RPMI7951 (cell line): ENCODE results near the gene NLN. TPM values are rescaled to one million over a fixed set of nuclear protein-coding genes. Genes with fewer than 3 reads are reported as not detected.
A peak's percentile ranks its signal among the peaks of the same experiment; 100 is the strongest.
"Not testable (repeated sequence)": the region's sequence is repeated elsewhere in the genome, so short reads cannot be mapped to it uniquely, and the experiment has no call there.

ENCODE experiments used
- DNase-seq: peaks from one replicate; pipeline ENCODE4 v3.0.0-alpha.2; 2012; ENCODE audit warnings: low read depth
- total RNA-seq: library from RNA; depleted of rRNA; stranded (reverse); fragments of >200 nt; shearing (Covaris generic); gene quantifications from 2 replicates; pipeline ENCODE4 v1.2.3, GENCODE V29; 2014

The NLN gene
- total RNA-seq, 1 experiment from 2014 or later, result 24.6 TPM

GRCh38 chr5:65832152-65832551, 110.1 kb downstream of the NLN start:
- DNase-seq, result no peak

GRCh38 chr5:65832603-65833228, 110.7 kb downstream of the NLN start:
- no peak for DNase-seq

- no peak for DNase-seq
Observed at GRCh38 chr5:65833780-65834179, 111.8 kb downstream of the NLN start.

GRCh38 chr5:65834306-65834705, 112.3 kb downstream of the NLN start:
- no peak for DNase-seq

- DNase-seq, result no peak
Observed at GRCh38 chr5:65835191-65835590, 113.2 kb downstream of the NLN start.

DNA sequence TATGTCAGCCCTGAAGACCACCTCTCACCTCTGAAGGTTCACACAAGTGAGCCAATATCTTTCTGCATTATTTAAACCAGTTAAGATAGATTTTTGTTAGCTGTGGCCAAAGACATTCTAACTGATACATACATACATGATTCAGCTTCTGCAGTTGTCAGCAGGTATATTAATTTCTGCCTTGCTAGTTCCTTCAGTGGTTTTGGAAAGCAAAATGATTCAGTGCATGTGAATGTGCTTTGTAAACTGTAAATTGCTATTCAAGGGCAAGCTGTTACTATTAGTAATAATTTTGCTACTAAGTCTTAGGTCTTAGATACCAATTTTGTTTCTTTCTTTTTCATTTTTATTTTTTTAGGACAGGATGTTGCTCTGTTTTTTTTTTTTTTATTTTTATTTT, 115.1 kb downstream of the NLN start:
- no peak for DNase-seq

DNA sequence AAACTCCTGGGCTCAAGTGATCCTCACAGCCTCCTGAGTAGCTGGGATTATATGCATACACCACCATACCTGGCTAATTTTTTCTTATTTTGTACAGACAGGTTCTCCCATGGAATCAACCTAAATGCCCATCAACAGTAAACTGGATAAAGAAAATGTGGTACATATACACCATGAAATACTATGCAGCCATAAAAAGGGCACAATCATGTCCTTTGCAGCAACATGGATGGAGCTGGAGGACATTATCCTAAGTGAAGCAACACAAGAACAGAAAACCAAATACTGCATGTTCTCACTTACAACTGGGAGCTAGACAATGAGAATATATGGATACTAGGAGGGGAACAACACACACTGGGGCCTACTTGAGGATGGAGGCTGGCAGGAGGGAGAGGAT, 117.2 kb downstream of the NLN start:
- DNase-seq, result not testable (repeated sequence)

GRCh38 chr5:65840071-65840470, 118.1 kb downstream of the NLN start:
- DNase-seq, result no peak

GRCh38 chr5:65844763-65845162, 122.8 kb downstream of the NLN start:
- DNase-seq, result not testable (repeated sequence)

GRCh38 chr5:65846101-65846500, 124.1 kb downstream of the NLN start:
- no peak for DNase-seq

- not testable (repeated sequence) for DNase-seq
Observed at GRCh38 chr5:65847019-65847418, 125.0 kb downstream of the NLN start.

DNA sequence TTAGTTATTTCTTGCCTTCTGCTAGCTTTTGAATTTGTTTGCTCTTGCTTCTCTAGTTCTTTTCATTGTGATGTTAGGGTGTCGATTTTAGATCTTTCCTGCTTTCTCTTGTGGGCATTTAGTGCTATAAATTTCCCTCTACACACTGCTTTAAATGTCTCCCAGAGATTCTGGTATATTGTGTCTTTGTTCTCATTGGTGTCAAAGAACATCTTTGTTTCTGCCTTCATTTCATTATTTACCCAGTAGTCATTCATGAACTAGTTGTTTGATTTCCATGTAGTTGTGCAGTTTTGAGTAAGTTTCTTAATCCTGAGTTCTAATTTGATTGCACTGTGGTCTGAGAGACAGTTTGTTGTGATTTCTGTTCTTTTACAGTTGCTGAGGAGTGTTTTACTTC, 127.9 kb downstream of the NLN start:
- not testable (repeated sequence) for DNase-seq

DNA sequence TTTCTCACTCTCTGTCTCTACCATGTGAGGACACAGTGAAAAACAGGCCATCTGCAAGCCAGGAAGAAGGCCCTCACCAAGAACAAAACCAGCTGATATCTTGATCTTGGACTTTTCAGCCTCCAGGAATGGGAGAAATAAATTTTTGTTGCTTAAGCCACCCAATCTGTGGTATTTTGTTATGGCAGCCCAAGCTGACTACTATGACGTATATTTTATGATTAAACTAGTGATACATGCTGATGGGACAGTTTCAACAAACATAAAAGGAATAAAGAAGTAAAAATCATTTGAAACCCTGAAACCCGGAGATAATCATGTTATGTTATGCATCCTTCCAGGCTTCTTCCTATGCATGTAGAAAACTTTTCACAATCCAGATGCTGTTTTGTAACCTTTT, 132.9 kb downstream of the NLN start:
- no peak for DNase-seq

GRCh38 chr5:65855766-65856315, 133.8 kb downstream of the NLN start:
- DNase-seq, result no peak

GRCh38 chr5:65856520-65856919, 134.5 kb downstream of the NLN start:
- DNase-seq, result no peak

DNA sequence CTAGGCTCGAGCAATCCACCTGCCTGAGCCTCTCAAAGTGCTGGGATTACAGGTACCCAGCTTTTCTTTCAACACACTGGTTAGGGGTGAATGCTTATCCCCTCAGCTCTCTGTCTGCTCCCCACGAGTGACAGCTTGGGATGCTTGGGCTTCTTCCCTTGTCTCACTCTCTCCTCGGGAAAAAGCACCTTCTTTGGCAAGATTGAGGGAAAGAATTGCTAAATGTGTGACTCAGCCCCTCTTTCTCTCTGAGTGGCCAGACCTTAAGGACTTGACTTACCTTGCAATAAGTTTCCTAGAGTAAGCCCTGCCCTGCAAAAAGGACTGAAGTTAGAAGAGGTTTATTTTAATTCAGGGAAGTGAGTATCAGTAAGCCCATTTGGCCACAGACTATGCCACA, 136.3 kb downstream of the NLN start:
- no peak for DNase-seq

- DNase-seq, result peak; percentile 89
Observed at GRCh38 chr5:65861830-65862241, 139.8 kb downstream of the NLN start.

GRCh38 chr5:65862384-65862783, 140.4 kb downstream of the NLN start:
- no peak for DNase-seq

DNA sequence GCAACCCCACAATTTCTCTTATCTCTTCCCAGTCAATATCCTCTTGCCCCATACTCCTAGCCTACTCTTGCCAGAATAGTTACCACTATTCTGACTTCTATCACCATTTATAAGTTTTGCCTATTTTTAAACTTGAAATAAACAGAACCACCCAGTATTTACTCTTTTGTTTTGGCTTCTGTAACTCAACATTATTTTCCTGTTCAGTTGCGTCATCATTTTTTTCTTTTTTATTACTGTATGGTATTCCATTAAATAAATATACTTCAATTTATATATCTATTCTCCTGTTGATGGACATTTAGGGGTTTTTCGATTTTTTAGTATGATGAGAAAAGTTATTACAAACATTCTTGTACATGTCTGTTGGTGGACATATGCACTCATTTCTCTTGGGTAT, 141.7 kb downstream of the NLN start:
- DNase-seq, result no peak

DNA sequence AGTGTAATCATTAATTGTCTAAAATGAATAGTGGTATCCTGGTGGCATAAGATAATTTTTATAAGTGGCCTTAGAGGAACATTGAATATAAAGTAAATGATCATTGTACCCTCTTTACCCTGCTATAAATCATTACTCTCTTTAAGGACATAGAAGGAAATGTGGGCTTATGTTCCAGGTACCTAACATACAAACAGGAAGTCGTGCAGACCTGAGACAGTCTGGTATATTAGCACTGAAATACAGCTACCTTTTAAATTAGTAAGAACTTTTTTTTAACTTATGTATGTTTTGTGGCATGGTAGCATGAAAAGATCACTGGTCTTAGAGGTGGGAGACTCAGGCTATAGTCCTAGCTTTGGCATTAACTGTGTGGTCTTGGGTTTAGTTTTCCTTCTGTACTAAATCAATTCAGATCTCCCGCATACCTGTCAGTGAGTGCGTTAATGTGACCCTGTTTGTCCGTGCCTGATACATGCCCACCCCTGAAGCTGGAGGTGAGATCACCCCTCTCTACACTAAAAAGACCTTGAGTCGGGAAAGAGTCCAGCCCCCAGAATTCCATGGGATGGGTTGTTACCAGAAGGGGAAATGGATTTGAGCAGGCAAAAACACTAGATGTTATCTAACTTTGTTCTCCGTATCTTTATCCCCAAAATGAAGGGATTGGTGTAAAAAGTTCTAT, 145.0 kb downstream of the NLN start:
- no peak for DNase-seq

DNA sequence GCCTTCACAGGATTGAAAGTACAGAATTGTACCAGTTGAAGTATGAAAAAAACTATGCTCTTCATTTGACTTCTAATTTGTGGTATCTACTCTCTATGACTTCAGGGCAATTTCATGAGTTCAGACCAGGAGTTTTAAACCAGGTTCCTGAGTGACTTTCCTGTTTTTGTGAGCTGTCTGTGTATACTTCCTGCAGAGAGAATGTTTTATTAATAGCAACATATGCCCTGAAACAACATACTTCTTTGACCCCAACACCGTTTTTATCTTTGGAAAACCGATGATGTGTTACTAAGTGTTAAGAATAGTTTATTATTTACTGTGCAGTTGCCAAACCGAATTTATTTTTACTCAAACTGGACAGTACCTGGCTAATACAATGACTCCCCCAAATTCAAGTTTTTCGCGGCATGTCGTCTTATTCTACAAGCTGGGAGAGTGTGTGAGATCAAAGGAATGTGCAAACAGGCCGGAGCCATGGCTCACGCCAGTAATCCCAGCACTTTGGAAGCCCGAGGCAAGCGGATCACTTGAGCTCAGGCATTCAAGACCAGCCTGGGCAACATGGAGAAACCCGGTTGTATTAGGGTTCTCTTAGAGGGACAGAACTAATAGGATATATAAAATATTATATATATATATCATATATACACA, 145.7 kb downstream of the NLN start:
- DNase-seq, result peak; percentile 75

DNA sequence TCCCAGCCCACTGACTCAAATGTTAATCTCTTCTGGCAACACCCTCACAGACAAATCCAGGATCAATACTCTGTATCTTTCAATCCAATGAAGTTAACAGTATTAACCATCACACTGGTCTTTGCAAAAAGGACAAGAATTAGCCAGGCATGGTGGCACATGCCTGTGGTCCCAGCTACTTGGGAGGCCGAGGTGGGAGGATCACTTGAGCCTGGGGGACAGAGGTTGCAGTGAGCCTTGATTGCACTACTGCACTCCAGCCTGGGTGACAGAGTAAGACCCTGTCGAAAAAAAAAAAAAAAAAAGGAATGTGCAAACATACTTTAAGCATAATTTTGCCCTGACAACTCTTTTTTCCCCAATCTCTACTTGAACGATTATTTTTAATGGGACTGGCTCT, 146.5 kb downstream of the NLN start:
- DNase-seq, result no peak

- peak; percentile 61 for DNase-seq
Observed at GRCh38 chr5:65871182-65871581, 149.2 kb downstream of the NLN start.
